Activated B cell treated with CpG ODN at 0.5 μM for 24 hours (primary cell): Measurements from ENCODE around the gene ZNF331. TPM values are rescaled to one million over a fixed set of nuclear protein-coding genes. Genes with fewer than 3 reads are reported as not detected.

Experiments
- ATAC-seq: fragments of 200-7000 bp; cut with Tn5 transposase; one replicate; pipeline ENCODE4 v1.10.0; 2021; ENCODE audit warnings: low read depth, mild to moderate bottlenecking, moderate library complexity
- CTCF ChIA-PET: fragments of 350-600 bp; sonication (Branson Sonifier 250); formaldehyde crosslinking; loops from one replicate; lab custom pipeline; 2021; ENCODE audit warnings: antibody characterized with exemption; lab: Charles Lee
- POLR2A ChIA-PET: fragments of 350-600 bp; sonication (Branson Sonifier 250); formaldehyde crosslinking; loops from one replicate; lab custom pipeline; 2021; ENCODE audit warnings: antibody characterized with exemption; lab: Charles Lee
- DNase-seq: peaks from one replicate; pipeline ENCODE4 v3.0.0; 2022
- H3K27ac Mint-ChIP-seq: one replicate; pipeline ENCODE4 v1.8.0; 2020; ENCODE audit warnings: mixed read lengths
- H3K27me3 Mint-ChIP-seq: one replicate; pipeline ENCODE4 v1.8.0; 2021; ENCODE audit warnings: mixed read lengths
- H3K36me3 Mint-ChIP-seq: one replicate; pipeline ENCODE4 v1.8.0; 2021; ENCODE audit warnings: low read depth, mixed read lengths
- H3K4me1 Mint-ChIP-seq: one replicate; pipeline ENCODE4 v1.8.0; 2021; ENCODE audit warnings: mixed read lengths
- H3K4me3 Mint-ChIP-seq: one replicate; pipeline ENCODE4 v1.8.0; 2020; ENCODE audit warnings: mild to moderate bottlenecking, mixed read lengths
- H3K9me3 Mint-ChIP-seq: one replicate; pipeline ENCODE4 v1.8.0; 2020; ENCODE audit warnings: mixed read lengths
- intact Hi-C: fragments of 100-400 bp; cut with micrococcal nuclease; formaldehyde crosslinking; loops from one replicate; pipeline ENCODE4 v1.15.1; 2024
- total RNA-seq: library from RNA; stranded (reverse); gene quantifications from 2 replicates; pipeline ENCODE4 v1.2.3, GENCODE V29; 2022
- TF ChIP-seq, protein P1 (sequence below): fragments of 200-600 bp; IDR thresholded peaks from one replicate; pipeline ENCODE4 v1.8.0; 2022; ENCODE audit warnings: antibody characterized with exemption, mild to moderate bottlenecking

The ZNF331 gene
- total RNA-seq, 1 donor from 2014 or later, result 31.7 TPM

DNA sequence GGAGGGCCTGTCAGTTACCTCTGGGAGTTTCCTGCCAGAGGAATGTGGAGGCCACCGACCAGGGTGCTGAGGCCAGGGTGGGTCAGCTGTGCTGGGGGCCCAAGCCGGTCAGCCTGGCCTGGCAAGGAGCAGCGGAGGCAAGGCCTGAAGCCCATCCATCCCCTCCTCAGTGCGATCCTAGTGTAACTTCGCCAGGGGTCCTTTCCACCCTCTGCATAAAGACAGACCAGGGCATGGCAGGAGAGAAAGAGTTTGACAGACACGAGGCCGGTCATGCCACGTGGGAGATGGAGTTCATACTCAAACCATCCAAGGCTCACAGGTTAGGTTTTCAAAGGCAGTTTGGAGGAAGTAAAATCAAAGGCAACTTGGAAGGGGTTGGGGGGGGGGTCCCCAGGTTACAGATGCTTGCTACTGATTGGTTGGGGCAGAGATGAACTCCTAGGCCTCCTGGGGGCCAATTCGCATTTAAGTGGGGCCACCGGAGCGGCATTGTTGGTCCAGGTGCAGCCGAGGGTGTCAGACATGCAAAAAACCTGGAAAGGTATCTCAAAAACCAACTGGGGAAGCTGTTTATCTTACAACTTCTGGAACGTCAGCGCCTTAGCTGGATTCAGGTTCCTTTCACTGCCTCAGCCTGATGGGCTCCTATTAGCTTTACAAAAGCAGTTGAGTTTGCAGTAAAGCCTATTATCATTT is 57.0 kb downstream of the ZNF331 start:
- DNase-seq (no peak), ATAC-seq (no peak)
- Mint-ChIP-seq H3K27me3 (no peaks in the 10 kb centered on the region), H3K36me3 (no peaks in the 10 kb centered on the region), H3K4me1 (no peaks in the 10 kb centered on the region), H3K4me3 (no peak overlapping the region), H3K27ac (no peak overlapping the region), H3K9me3 (peaks cover 3% of the 10 kb centered on the region)
- intact Hi-C loops, result no loop called here
- POLR2A ChIA-PET, result no interaction called here
- TF ChIP-seq, protein P1, sequence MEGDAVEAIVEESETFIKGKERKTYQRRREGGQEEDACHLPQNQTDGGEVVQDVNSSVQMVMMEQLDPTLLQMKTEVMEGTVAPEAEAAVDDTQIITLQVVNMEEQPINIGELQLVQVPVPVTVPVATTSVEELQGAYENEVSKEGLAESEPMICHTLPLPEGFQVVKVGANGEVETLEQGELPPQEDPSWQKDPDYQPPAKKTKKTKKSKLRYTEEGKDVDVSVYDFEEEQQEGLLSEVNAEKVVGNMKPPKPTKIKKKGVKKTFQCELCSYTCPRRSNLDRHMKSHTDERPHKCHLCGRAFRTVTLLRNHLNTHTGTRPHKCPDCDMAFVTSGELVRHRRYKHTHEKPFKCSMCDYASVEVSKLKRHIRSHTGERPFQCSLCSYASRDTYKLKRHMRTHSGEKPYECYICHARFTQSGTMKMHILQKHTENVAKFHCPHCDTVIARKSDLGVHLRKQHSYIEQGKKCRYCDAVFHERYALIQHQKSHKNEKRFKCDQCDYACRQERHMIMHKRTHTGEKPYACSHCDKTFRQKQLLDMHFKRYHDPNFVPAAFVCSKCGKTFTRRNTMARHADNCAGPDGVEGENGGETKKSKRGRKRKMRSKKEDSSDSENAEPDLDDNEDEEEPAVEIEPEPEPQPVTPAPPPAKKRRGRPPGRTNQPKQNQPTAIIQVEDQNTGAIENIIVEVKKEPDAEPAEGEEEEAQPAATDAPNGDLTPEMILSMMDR, result no peak
- CTCF ChIA-PET, result no interaction called here

DNA sequence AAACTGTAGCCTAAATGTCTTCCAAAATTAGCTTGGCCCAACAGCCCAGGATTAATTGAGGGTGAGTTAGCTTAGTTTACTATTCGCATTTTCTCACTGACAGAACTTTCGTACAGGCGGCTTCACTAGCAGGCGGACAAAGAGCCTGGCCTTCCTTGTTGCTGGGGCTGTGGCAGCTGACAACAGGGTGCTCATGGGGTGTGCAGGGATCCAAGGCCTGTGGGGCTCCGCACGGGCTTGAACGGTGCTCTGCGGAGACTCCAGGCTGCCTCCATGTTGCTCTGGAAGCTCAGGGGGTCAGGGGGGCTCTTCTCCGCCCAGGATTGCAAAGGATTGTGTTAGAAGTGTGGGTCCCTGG is 57.5 kb downstream of the ZNF331 start:
- Mint-ChIP-seq H3K27ac (no peak overlapping the region), H3K9me3 (peaks cover 3% of the 10 kb centered on the region), H3K27me3 (no peaks in the 10 kb centered on the region), H3K4me3 (no peak overlapping the region), H3K36me3 (no peaks in the 10 kb centered on the region), H3K4me1 (no peaks in the 10 kb centered on the region)
- TF ChIP-seq, protein P1, result no peak
- DNase-seq (no peak), ATAC-seq (no peak)
- CTCF ChIA-PET, result no interaction called here
- intact Hi-C loops, result no loop called here
- POLR2A ChIA-PET, result no interaction called here

DNA sequence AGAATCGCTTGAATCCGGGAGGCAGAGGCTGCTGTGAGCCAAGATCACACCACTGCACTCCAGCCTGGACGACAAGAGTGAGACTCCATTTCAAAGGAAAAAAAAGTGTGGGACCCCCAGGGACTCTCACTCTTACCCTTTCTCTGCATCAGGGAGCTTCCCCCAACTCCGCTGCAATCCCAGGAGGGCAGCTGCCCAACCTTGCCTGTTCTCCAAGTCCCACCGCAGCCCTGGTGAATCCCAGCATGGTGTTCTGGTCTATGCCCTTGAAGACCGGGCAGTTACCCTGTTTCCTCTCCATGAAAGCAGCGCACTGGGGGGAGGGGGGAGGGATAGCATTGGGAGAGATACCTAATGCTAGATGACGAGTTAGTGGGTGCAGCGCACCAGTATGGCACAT is 58.1 kb downstream of the ZNF331 start:
- no peaks in the 10 kb centered on the region for H3K36me3 Mint-ChIP-seq
- H3K27me3 Mint-ChIP-seq, result no peaks in the 10 kb centered on the region
- TF ChIP-seq, protein P1, result no peak
- POLR2A ChIA-PET, result no interaction called here
- CTCF ChIA-PET, result no interaction called here
- no peak overlapping the region for H3K4me3 Mint-ChIP-seq
- no peak overlapping the region for H3K27ac Mint-ChIP-seq
- H3K4me1 Mint-ChIP-seq, result no peaks in the 10 kb centered on the region
- intact Hi-C loops, result no loop called here
- ATAC-seq (no peak), DNase-seq (no peak)
- peaks cover 3% of the 10 kb centered on the region for H3K9me3 Mint-ChIP-seq

DNA sequence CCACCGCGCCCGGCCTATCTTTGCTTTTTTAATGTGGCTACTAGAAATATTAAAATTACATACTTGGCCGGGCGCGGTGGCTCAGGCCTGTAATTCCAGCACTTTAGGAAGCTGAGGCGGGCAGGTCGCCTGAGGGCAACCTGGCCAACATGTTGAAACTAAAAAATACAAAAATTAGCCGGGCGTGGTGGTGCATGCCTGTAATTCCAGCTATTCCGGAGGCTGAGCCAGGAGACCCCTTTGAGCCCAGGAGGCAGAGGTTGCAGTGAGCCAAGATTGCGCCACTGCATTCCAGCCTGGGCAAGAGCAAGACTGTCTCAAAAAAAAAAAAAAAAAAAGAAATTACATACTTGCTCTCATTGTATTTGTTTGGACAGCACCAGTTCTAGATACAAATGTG is 59.1 kb downstream of the ZNF331 start:
- CTCF ChIA-PET, result no interaction called here
- POLR2A ChIA-PET, result no interaction called here
- H3K27me3 Mint-ChIP-seq, result no peaks in the 10 kb centered on the region
- intact Hi-C loops, result no loop called here
- no peak overlapping the region for H3K4me3 Mint-ChIP-seq
- H3K36me3 Mint-ChIP-seq, result no peaks in the 10 kb centered on the region
- TF ChIP-seq, protein P1, result no peak
- no peak overlapping the region for H3K27ac Mint-ChIP-seq
- DNase-seq (no peak), ATAC-seq (no peak)
- H3K4me1 Mint-ChIP-seq, result no peaks in the 10 kb centered on the region
- no peaks in the 10 kb centered on the region for H3K9me3 Mint-ChIP-seq

DNA sequence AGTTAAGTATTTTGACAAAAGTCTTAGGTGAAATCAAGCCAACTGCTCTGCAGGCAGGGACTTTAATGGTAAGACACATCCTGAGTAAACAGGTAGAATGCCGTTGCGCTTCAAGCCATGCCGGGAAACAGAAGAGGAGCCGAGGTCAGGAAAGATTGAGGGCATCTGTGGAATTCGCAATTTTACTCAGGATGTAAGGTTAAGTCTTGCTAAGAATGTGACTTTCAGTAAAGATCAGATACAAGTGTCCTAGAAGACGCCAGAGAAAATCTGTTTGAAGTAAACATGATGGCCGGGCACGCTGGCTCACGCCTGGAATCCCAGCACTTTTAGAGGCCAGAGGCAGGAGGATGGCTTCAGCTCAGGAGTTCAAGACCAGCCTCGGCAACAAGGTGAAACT is 60.4 kb downstream of the ZNF331 start:
- intact Hi-C loops, result no loop called here
- DNase-seq (no peak), ATAC-seq (no peak)
- POLR2A ChIA-PET, result no interaction called here
- no peak overlapping the region for H3K4me3 Mint-ChIP-seq
- H3K36me3 Mint-ChIP-seq, result no peaks in the 10 kb centered on the region
- H3K9me3 Mint-ChIP-seq, result no peaks in the 10 kb centered on the region
- CTCF ChIA-PET, result no interaction called here
- H3K27ac Mint-ChIP-seq, result no peak overlapping the region
- no peaks in the 10 kb centered on the region for H3K4me1 Mint-ChIP-seq
- TF ChIP-seq, protein P1, result no peak
- H3K27me3 Mint-ChIP-seq, result no peaks in the 10 kb centered on the region
